Measurements from ENCODE around the gene BTBD9.
A peak's percentile ranks its signal among the peaks of the same experiment; 100 is the strongest.
"Not testable (repeated sequence)": the region's sequence is repeated elsewhere in the genome, so short reads cannot be mapped to it uniquely, and the experiment has no call there.

BTBD9 gene

GRCh38 chr6:38370653-38371601, 268.8 kb downstream of the BTBD9 start:
- DNase-seq = no peak

DNA sequence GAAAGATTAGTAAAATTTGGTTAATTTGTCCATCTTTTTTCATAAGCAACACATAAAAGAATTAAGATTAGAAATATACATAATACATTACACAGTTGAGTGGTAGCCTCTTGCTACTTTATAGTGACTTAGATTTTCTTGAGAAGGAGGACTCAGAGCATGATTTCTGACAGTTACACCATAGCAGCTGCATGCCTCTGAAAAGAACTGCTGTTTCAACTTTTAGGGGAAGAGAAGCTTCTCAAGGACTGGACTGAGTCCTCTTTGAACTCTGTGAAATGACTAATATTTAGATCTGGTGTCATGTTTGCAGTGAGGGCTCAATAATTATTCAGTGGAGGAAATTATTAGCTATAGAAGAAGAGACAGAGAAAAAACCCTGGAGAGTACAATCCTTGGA, 272.5 kb downstream of the BTBD9 start:
- DNase-seq = no peak

DNA sequence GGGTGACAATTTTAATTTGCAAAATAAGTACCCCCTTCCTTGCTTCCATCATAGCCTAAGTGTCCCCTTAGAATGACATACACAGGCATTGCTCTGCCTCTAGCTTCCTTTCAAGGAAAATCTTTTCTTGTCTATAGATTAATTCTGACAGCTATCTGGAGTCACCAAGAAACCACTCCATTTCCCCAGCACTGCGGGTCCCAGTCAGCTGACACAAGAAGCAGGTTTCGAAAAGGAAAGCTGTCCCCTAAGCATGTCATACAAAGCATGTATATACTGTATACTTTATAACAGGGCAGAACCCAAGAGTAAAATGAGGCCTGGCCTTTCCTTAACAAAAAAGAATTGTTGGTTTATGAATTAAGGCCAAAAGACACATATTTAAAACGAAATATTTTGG, 273.5 kb downstream of the BTBD9 start:
- no peak for DNase-seq

DNA sequence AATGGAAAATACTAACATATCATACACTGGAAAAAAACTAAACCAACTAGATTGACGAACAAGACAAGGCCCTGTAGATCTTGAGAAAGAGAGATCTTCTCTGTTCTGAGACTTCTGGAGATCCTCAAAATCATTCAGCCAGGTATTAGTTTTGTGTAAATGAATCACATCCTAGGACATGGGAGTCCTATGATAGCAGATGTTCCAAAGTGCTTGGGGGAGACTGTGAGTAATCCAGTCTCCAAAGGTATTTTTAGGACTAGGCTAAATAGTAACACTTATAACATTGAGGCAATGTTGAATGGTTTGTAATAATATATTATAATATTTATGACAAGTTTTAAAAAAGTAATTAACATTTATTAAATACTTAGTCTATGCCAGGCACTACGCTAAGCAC, 275.0 kb downstream of the BTBD9 start:
- DNase-seq = no peak

- no peak for DNase-seq
Observed at GRCh38 chr6:38364127-38364526, 275.6 kb downstream of the BTBD9 start.

DNA sequence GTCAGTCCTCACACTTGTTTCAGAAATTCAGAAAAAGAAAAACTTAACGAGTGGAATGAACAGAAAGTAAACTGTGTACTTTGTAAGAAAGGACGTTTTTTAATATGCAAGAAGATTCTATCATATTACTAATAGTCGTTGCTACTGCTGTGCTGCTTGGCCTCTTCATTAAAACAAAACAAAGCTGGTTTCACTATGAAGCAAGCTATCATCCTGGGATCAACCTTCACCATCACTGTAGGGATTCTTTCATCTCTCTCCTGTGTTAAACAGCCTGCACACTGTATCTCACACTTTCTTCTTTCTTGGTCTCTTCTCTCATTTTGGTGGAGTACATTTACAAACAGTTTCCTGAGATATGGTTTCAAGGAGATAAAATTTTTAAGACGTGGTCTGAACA, 284.2 kb downstream of the BTBD9 start:
- no peak for DNase-seq

- no peak for DNase-seq
Observed at GRCh38 chr6:38354905-38355304, 284.8 kb downstream of the BTBD9 start.

DNA sequence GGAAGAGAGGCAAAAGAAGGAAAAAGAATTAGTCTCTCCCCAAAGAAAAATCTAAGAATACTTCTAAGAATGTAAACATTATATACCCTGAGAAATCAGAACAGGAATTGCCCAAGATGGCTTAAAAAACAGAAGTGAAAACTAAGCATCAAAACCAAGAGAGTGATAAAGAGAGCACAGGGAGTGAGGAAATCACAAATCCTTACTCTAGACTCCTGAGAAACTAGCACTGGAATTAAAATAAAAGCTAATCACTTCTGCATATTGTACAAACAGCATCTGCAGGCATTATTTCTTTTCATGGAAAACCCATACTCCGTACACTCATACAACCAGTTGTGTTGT, 285.7 kb downstream of the BTBD9 start:
- DNase-seq = no peak

- DNase-seq = no peak
Observed at GRCh38 chr6:38353310-38354036, 286.3 kb downstream of the BTBD9 start.

DNA sequence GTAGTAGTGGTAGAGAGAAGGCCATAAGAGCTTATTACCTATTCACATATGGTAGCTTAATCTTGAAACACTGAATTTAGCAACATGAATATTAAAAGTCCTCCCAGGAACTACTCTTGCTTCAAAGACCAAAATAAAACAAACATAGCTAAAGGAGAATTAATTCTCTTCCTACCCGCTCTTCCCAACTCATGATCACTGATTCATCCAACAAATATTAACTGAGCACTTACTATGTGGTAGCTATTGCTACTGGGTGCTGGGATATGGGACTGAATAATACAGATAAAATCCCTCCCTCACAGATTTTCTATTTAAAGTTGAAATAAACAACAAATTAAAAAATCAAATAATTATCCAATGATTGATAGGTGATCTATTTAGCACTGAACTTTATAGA, 287.1 kb downstream of the BTBD9 start:
- DNase-seq = no peak

- DNase-seq = no peak
Observed at GRCh38 chr6:38350942-38351341, 288.8 kb downstream of the BTBD9 start.

DNA sequence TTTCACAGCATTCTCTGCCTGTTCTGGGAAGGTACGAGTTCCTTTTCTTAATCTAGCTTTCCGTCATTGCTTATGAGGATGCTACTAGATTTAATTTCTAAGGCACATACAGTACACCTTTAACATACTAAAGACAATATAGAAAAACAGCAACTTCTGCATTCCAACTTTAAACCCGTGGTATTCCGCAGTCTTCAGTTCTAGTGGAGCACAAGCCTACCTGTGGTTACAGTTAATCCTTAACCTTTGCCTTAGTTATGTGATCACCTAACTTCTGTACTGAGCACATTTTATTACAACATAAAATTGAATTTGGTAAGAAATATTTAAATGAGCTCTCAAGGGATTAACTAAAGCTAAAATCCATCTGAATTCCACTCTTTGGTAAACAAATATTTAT, 289.5 kb downstream of the BTBD9 start:
- no peak for DNase-seq

GRCh38 chr6:38349795-38350194, 289.9 kb downstream of the BTBD9 start:
- DNase-seq = no peak

GRCh38 chr6:38349221-38349620, 290.5 kb downstream of the BTBD9 start:
- DNase-seq = no peak

DNA sequence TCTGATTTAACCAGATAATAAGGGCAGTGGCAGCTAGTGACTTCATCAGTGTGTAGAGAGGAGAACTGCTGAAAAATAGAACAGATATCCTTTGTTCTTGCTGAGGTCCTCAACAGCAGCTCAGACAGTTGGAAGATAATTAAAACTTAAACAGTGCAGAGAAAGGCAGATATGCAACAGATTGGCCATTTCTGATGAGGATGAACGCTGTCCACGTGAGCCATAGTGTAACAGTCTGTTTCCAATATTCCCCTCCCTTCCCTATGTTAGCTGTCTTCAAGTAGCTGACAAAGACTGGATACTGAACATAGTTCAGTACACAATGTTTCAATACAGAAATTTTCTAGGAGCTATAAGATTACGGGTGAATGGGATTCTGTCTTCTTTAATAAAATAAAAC, 291.4 kb downstream of the BTBD9 start:
- no peak for DNase-seq

DNA sequence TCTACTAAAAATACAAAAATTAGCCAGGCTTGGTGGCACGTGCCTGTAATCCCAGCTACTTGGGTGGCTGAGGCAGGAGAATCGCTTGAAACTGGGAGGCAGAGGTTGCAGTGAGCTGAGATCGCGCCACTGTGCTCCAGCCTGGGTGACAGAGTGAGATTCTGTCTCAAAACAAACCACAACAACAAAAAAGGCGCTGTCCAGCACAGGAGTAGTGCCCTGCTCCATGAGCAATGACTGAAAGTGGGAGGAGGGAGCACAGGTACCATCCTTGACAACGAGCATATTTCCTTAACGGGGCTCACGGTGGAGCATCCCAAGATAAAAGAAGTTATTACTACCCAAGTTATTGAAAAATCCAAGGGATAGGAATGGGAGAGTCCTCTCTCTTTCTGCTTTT, 291.9 kb downstream of the BTBD9 start:
- not testable (repeated sequence) for DNase-seq

GRCh38 chr6:38346291-38347079, 293.2 kb downstream of the BTBD9 start:
- no peak for DNase-seq

DNA sequence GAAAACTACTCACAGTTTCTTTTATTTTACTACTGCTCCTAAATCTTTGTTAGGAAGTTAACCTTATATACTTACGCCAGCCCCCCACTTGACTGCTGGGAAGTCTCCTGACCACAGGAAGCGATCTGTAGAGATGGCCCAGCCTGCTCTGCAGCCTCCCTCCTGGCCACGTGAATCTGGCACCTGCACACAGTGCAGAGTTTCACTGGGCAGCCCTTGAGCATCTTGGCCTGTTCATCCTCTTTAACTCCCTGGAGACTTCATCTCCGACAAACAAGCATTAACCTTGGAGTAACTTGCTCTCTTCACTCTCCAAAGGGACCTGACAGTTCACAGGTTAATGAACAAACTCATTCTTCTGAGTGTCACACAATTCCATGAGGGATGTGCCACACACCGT, 294.1 kb downstream of the BTBD9 start:
- no peak for DNase-seq

GRCh38 chr6:38341496-38341895, 298.2 kb downstream of the BTBD9 start:
- no peak for DNase-seq

DNA sequence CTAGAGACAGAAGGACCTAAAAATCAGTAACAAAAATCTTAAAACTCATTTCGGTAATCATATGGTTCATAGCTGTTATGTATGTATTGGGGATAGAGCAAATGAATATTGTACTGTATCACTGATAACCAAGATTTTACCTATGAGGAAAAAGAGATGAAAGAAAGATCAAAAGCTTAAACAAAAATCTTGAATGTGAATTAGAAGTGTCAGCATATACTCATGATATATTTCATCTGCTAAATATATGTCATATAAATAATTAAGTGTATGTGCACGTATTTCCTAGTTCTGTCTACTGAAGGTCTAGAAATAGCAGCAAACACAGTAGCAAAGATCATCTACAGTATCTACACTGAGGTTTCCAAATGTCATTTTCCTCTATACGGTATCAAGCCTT, 299.8 kb downstream of the BTBD9 start:
- no peak for DNase-seq

DNA sequence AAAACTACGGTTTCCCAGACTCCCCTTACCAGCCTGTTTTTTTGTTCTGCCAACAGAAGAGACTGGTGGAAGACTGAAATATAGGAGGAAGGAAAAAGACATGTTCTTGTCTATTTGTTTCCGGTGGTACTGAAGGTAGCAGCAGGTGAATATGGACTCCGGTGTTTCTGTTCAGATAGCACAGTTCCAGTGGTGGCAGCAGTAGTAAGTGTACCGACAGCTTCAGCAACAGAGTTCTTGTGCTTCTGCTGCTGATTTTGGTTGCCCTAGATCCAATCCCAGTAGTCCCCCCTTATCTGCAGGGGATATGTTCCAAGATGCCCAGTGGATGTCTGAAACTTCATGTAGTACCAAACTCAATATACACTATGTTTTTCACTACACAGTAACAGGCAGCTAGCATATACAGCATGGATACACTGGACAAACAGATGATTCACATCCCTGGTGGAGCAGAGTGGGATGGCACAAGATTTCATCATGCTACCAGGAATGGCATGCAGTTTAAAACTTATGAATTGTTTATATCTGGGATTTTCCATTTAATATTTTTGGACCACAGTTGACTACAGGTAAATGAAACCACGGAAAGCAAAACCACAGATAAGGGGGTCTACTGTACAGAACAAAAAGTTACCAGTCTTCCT, 301.8 kb downstream of the BTBD9 start:
- no peak for DNase-seq

DNA sequence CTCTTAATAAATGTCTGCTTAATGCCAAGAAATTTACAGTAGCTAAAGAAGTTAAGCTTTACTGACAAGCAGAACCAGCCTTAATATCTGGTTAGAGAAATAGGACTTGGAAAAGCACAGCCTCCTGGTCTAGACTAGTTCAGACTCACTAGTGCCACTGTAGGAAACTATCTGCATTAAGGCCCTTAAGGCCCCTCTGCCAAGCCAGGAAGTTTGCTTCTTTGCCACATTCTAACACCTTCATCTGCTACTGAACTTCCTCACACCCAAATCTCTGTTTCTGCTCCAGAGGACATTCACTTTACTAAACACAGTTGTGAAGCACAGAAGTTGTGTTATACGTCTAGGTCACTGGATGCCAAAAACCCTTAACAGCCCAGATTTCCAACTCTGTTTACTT, 302.8 kb downstream of the BTBD9 start:
- no peak for DNase-seq

DNA sequence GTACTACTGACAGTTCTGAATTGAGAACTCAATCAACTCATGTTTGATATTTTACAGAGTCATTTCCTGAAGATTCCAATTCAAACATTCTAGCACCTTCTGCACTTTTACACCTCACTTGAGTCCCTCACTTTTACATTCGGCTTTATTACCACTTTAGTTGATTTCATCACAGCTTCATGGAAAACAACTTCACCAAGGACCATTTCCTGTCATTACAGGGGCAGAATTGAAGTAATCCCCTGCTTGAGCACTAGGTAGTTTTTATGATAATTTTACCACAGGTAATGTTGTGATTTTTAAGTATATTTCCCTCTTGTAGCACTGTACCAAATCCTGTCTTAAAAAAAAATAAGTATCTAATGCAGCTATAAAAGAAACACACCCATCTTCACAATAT, 312.9 kb downstream of the BTBD9 start:
- DNase-seq = peak; percentile 62

Data from NCI-H510A treated with DMSO at 0.1 percent for 48 hours (cell line).